CD4-positive, alpha-beta T cell treated with Interleukin-12 subunit alpha and Interleukin-12 subunit beta, for 1 hour (primary cell): ENCODE results near the gene ZHX3.

Source experiments
- DNase-seq: peaks from one replicate; pipeline ENCODE4 v3.0.0-alpha.2; 2020

The ZHX3 gene

DNA sequence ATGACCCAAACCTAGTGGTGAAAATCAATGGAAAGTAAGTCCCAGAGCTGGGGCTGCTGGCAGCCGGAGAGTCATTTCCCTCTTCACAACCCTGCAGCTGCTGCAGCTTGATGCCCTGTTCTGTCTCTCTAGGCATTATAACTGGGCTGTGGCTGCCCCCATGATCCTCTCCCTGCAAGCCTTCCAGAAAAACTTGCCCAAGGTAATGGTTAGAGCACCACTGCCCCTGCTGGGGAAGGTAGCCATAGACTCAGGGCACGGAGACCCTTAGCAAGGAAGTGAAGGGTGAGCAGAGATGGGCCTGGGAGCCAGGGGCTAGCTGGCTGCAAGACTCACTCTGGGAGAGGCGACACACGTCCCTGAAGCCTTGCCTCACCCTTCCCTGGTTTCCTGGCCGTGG, 35.1 kb upstream of the ZHX3 start:
- DNase-seq = no peak

DNA sequence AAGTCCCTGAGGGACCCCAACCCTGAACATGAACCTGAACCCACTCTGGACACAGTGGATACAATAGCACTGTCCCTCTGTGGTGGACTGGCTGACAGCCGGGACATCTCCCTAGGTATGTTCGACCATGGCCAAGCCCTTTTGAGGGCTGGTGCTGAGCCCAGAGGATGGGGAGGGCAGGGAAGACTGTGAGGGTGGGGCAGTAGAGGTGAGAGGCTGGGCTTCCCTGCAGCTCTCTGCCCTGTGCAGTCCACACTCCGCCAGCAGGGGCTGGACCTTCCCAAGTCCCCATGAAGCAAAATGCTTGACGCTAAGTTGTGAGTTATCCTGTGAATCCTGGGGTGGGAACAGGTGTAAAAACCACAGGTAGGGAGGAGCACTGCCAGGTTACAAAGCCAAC, 34.6 kb upstream of the ZHX3 start:
- no peak for DNase-seq

DNA sequence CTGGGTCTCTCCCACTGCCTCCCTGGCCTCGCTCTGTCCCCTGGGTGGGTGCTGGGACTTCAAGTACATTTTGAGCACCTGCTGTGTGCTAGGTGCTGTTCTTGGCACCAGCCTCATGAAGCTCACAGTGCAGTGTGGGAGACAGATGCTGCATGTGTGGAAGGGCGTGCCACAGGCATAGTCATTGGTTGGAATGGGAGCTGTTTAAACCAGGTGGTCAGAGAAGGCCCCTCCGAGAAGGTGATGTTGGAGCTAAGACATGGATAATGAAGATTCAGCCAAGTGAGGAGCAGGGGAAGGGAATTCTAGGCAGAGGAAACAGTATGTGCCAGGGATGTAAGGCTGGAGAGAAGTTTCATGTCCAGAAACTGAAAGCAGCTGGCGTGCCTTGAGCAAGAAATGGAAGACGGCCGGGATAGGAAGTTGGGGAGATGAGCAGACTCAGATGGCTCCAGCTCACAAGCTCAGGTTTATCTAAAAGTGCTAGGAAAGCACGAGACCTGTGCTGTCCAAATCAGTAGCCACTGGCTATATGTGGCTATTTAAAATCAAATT, 33.0 kb upstream of the ZHX3 start:
- no peak for DNase-seq

DNA sequence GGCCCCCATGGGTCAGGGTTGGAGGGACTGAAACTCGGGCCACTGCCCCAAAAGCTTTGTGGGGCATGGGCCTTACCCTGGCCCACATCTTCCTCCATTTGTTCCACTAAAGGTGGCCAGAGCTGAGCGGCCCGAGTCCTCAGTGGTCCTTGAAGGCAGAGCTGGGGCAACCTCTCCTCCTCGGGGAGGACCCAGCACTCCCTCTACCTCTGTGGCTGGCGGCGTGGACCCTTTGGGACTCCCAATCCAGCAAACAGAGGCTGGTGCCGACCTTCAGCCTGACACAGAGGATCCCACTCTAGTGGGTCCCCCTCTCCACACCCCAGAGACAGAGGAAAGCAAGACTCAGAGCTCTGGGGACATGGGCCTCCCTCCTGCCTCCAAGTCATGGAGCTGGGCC, 32.4 kb upstream of the ZHX3 start:
- DNase-seq = no peak

DNA sequence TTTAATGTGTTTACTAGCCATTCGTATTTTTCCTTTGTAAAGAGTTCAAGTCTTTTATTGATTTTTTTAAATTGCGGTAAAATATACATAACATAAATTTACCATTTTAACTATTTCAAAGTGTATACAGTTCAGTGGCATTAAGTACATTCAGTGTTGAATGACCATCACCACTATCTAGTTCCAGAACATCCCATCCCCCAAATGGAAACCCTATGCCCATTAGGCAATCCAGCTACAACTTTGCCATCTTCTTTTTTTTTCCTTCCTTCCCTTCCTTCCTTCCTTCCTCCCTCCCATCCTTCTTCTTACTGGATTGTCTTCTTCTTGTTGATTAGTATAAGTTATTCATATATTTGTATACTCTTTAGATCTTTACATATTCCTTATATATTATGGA, 31.7 kb upstream of the ZHX3 start:
- DNase-seq = no peak

DNA sequence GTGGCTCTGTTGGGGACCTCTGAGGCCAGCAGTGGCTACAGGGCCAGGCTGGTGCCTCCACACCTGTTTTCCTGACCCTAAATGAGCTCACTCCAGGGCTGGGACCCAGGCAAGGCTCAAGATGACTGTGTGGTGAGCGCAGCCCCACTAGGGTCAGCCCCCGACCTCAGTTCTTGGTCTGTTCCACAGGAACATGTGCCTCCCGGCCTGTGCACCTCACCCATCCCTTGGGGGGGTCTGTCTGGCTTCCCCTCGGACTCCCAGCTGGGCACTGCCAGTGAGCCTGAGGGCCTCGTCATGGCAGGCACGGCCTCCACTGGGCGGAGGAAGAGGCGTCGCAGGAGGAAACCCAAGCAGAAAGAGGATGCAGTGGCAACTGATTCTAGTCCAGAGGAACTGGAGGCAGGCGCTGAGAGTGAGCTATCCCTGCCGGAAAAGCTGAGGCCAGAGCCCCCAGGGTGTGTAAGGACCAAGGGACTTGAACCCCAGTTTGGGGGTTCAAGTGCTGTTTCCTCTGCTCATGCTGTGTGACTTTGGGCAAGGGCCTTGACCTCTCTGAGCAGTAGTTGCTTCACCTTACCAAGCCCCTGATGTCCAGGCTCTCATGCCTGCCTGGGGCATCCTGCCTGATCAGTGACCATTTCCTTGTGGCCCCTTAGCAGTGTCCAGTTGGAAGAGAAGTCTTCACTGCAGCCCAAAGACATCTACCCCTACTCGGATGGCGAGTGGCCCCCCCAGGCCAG, 31.1 kb upstream of the ZHX3 start:
- no peak for DNase-seq

DNA sequence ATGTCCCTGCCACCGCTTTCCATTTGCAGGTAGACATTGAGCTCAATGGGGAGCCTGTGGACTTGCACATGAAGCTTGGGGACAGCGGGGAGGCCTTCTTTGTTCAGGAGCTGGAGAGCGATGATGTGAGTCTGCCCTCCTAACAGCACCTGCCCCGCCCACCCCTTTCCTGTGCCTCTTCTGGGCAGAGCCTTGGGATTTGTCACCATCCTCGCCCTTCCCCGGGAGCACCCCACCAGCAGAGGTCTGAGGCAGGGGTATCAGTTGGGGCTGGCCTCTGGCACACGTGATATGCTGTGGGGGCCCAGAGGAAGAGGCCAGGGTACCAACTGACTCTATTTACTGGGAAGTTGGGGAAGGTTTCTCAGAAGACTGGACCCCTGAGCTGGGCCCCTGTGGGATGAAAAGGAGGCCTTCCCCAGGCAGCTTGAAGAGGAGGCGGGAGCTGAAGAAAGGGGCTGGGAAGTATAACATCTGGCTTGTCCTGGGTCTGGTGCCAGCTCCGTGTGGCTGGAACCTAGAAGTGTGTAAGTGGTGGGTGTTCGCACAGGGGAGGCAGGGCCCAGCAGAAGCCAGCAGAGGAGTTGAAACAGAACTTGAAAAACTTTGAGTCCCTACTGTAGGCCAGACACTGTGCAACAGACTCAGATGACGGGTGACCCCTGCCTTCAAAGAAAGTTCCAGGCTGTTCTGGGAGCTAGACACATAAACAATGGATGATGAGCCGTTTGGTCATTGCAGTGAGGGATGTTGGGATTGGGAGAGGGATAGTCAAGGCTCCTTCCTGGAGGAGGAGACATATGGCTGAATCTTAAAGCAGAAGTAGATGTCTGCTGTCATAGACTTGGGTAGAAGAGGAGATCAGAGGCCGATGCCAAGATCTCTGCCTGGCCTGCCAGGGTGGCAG, 30.2 kb upstream of the ZHX3 start:
- DNase-seq = no peak

DNA sequence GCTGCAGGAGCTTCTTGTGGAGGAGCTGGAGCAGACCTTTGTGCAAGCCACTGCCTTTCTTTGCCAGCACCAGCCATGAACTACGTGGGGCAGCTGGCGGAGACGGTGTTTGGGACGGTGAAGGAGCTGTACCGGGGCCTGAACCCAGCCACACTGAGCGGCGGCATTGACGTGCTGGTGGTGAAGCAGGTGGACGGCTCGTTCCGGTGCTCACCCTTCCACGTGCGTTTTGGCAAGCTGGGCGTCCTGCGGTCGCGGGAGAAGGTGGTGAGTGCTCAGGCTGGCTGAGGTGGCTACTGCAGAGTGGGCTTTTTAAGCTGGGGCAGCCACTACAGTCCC, 28.2 kb upstream of the ZHX3 start:
- no peak for DNase-seq

DNA sequence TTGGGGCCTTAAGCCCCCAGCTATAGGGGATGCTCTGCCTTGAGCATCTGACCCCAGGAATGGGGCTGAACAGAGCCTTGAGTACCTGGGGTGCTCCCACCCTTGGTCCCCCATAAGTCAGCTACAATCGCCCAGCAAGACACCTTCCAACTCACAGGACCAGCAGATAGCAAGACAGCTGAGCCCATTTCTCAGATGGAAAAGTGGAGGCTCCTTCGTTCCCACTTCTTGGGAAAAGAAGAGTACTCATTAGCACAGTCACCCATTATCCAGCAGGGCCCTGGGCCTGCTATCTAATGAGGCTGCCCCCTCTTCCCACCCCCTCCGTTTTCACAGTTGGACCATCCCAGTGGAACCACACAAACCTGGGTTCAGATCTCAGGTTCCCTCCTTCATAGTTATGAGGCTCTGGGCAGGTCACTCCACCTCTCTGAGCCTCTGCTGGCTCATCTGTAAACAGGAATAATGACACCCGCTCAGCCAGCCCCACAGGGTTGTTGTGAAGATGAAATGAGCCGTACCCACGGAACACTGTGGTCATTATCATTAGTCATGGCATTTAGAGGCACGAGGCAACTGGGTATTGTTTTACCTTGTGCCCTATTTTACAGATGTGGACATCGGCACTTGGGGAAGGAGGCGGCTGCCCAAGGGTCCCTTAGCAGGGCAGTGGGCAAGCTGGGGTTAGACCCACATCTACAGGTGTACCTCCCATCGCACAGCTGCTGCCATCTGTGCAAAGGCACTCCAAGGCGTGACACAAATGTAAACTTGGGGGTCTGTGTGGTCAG, 27.6 kb upstream of the ZHX3 start:
- no peak for DNase-seq

DNA sequence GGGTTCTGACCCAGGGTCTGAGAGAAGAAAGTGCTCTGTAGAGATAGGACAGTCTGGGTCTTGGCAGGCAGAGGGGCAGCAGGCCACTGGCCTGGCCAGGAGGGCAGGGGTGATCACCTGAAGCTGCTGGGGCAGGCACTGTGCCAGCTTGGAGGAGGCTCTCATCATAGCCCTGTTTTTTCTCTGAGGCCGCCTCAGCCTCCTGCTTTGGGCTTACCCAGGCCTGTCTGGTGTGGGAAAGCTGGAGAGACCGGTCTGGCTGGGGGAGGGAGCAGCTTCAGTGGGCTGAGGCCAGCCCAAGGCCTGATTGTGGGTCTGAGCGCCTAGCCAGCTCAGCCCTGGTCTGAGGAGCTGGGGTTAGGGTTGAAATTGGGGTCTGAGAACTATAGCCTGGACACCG, 26.9 kb upstream of the ZHX3 start:
- no peak for DNase-seq

DNA sequence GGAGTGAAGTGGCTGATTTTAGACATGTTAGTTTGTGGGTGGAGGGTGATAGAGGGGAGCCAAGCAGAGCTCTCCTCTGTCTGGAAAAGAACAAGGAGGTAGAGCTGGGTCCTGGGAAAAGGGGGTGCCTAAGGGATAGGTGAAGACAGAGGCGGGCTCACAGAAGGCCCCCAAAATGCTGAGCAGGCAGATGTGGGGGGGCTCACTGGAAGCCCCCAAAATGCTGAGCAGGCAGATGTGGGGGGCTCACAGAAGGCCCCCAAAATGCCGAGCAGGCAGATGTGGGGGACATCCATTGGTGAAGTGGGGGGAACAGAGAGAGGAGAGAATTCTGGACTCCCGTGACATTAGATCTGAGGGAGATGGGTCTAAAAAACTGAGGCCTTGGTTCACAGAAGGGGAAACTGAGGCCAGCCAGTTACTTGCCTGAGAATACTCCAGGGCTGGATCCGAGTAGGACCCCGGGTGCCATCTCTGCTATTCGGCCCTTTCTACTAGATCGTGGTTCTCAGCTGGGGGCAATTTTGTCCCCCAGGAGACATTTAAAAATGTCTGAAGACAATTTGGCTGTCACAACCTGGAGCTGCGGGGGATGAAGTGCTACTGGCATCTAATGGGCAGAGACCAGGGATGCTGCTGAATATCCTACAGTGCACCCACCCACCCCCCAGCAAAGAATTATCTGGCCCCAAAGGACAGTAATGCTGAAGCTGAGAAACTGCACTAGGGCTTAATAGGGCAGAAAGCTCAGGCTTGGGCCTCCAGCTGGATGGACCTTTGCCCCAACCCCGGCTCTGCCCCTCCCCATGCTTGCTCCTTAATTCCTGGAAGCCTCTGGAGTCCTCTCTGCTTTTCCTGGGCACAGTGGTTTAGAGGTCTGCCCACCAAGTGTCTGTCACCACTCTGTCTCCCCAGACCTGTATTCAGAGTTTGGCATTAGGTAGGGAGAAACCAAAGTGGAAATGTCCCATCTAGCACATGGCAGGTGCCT, 25.2 kb upstream of the ZHX3 start:
- DNase-seq = no peak

DNA sequence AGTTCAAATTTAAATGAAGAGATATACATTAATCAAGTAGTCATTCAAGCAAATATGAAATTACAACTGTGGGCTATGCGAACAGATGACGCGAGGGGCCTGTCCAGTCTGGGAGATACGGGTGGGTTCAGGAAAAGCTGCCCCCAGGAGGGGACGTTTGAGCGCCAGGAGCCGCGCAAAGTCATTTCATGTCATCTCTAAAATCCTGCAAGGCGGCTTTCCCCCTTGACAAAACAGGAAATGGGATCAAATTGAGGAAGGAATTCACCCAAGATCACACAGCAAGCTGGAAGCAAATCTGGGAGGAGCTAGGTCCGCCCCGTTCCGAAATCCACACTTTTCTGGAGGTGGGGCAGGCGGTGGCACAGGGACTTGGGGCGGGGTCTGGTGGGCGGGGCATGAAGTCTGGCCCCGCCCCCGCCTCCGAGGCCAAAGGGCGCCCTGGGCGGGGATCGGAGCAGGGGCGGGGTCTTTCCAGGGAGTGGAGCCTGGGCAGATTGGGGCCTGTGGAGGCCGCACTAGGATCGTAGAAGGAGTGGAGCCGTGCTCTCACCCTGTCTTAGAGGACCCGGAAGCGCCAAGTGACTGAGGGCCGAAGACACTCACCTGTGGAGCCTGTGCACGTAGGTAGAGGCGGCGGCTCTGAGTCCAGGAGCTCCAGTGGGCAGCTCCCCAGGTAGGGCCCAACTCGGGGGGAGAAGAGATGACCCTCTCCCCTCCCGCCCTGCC, 23.0 kb upstream of the ZHX3 start, which contains the start of gene LPIN3:
TSS of gene LPIN3 (plus strand) at position 495 of the 729 bp plus-strand sequence. CDS start 4,983 bp downstream, outside the sequence.
- peak; percentile 62 for DNase-seq

DNA sequence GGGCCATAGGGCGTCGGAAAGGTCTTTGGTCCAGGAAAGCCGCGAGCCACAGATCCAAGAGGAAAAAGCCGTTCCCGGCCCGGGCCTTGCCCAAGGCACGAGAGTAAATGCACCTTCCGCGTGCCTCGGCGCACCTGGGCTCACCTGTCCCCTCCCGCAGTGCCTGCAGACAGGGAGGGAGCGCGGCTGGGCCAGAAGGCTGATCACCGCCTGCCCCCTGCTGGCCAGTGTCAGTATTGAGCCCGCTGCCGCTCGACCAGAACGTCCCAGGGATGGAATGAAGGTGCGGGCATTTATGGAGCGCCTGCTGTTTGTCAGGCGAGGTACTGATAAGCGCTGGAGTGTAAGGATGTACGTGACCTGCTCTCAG, 22.4 kb upstream of the ZHX3 start:
- peak; percentile 86 for DNase-seq

DNA sequence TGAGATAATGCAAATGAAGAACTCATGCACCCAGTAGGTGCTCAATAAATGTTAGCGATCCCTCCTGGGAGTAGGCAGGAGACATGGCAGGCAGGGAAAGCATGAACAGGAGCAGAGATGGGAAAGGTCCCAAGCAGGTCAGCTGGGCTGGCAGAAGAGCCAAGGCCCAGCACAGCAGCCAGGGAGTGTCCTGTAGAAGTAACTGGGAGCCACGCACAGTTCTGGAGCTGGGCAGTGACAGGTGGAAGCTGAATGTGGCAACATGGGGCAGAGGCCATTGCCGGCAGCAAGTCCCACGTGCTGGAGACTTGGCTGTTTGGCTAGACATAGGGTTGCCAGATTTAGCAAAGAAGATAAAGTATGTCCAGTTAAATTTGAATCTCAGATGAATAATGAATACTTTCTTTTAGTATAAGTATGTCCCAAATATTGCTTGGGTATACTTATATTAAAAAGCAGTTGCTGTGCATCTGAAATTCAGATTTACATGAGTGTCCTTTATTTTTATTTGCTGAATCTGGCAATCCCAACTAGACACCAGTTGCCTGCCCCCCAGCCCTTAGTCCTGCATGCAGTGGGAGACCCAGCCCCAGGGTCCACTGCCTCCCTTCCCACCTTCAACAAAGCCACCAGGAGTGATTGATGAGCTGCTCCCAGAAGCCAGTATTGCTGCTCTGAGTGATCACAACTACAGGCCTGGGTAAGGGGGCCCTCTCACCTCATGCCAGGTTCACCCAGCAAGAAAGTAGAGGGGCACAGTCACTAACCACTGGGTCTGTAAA, 19.4 kb upstream of the ZHX3 start:
- no peak for DNase-seq

DNA sequence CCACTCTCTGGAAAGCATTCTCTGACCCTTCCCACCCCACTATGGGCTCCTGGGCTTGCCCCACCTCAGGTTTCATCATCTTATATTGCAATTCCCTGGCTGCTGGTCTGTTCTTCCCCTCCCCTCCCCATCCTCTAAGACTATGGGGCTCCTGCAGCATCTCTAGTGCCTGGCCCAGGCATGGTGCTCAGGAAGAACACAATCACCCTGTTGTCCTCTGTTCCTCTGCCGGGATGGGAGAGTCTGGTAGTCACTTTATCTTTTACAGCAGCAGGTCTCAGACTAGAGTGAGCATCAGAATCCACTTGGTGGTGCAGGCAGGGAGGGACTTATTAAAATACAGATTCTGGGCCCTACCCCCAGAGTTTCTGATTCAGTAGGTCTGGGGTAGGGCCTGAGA, 18.1 kb upstream of the ZHX3 start:
- DNase-seq = no peak

DNA sequence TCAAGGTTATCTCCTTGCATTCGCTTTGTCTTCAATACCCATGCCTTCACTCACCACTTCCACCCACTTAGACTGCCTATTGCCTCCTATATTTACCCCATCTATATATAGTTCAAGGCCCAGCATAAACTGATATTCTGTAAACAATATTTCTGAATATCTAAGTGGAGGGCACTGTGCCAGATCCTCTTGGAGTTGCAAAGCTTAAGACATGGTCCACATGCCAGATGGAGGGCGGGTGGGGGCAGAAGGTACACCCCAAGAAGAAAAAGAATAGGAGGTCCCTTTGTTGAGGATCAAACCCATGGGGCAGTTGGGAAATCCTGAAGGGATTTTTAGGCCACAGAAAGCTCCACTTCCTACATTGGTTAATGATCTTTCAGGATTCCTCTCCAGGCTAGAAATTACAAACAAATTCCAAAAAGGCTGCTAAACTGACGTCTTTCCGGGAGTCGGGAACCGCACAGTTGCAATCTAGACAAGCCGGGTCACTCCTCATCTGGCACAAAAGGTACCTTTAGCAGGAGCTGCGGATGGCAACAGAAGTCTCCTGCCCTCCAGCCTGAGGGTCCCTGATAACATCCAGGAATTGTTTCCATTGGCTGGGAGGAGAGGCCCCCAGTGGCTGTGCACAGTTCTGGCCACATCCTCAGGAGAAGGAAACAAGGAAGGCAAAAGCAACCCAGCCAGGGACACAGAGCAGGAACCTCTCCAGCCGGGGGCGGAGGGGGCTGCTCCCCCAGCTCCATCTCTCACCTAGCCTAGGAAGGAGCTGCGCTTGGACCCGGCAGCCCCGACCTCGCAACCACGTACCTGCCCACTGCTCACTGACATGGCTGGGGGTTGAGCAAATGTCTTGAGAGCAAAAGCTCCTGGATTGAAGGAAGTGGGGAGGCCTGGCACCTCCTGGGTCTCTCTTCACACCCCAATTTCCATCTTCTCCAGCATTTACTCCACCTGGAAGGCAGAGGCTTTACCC, 17.2 kb upstream of the ZHX3 start:
- DNase-seq = no peak

DNA sequence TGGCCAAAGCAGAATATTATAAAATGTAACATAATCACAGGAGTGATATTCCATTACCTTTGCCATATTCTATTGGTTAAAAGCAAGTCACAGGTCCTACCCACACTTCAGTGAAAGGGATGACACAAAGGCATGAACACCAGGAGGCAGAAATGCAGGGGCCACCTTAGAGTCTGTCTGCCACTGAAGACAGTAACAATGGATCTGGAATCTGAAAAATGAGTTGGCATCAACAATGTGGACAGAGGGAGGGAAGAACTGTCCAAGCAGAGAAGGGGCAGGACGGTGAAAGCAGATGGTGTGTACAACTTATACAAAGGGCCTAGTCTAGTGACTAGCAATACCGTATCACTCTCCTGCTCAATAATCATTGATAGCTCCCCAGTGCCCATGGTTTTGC, 16.5 kb upstream of the ZHX3 start:
- DNase-seq = no peak

DNA sequence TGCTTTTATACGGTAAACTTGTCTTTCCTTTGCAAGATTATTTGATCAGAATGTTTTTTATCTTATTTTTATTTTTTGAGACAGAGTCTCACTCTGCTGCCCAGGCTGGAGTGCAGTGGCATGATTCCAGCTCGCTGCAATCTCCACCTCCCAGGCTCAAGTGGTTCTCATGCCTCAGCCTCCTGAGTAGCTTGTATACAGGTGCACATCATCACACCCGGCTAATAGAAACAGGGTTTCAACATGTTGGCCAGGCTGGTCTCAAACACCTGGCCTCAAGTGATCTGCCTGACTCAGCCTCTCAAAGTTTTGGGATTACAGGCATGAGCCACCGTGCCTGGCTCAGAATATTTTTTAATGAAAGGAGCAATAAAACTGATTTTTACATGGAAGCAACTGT, 14.2 kb upstream of the ZHX3 start:
- DNase-seq = no peak

DNA sequence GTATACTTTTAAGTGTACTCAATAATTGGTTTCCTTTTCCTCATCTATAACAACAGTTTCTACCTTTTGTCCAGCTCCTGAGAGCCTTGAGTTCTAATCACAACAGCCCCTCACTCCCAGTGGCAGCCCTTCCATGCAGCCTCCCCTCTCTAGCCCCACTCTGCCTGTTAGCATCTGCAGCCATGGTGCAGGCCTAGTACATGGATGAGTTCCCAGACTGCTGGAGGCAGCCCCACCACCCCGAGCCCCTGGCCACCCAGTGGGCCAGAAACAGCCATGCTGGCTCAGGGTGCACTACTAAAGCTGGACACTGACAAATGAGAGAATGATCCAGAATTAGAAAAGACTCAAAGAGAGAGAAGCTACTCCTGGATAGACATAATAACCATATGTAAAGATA, 13.4 kb upstream of the ZHX3 start:
- DNase-seq = no peak
